Cardiac muscle cell (in vitro differentiated cells and primary cell): ENCODE results near the gene PEX14. TPM values are rescaled to one million over a fixed set of nuclear protein-coding genes. Genes with fewer than 3 reads are reported as not detected.

Source experiments
- DNase-seq, 2 donors: peaks; one replicate each; pipeline versions ENCODE4 v3.0.0 to v3.0.0-alpha.2; 2010 to 2017; ENCODE audit warnings: low read depth in 1 of 2, low spot score in 1 of 2
- H3K27ac ChIP-seq: fragments of 200-600 bp; sonication (generic); 2 replicates; pipeline ENCODE4 v1.5.1; 2016
- H3K27me3 ChIP-seq: fragments of 200-600 bp; sonication (generic); 2 replicates; pipeline ENCODE4 v1.6.0; 2016; ENCODE audit warnings: control low read depth
- H3K36me3 ChIP-seq: fragments of 200-600 bp; sonication (generic); 2 replicates; pipeline ENCODE4 v1.5.1; 2016; ENCODE audit warnings: control low read depth
- H3K4me1 ChIP-seq: fragments of 200-600 bp; sonication (generic); 2 replicates; pipeline ENCODE4 v1.8.1; 2017; ENCODE audit warnings: low read depth, mild to moderate bottlenecking, mixed run types
- H3K4me3 ChIP-seq: fragments of 200-600 bp; sonication (generic); 2 replicates; pipeline ENCODE4 v1.5.1; 2016; ENCODE audit warnings: mild to moderate bottlenecking
- H3K9me3 ChIP-seq: fragments of 200-600 bp; sonication (generic); 2 replicates; pipeline ENCODE4 v1.5.1; 2017; ENCODE audit warnings: low read depth, mild to moderate bottlenecking, control low read depth
- CTCF ChIP-seq: IDR thresholded peaks from 2 replicates; pipeline ENCODE4 v1.5.1; 2012; ENCODE audit warnings: low read depth, mild to moderate bottlenecking, low read length
- polyA plus RNA-seq: library from polyadenylated mRNA; unstranded; fragments of >200 nt; fragmentation: Nextera tagmentation; extraction: Ambion mirVana; gene quantifications from 2 replicates; pipeline ENCODE4 v1.2.1, GENCODE V29; 2016
- total RNA-seq: library from RNA; depleted of rRNA; stranded (reverse); fragments of >200 nt; gene quantifications from 2 replicates; pipeline ENCODE4 v1.2.3, GENCODE V29; 2016

The PEX14 gene
- total and polyA plus RNA-seq, 2 experiments from 2014 or later = 25.0 to 32.1 TPM

GRCh38 chr1:10507111-10507879, 32.5 kb downstream of the PEX14 start:
- H3K9me3 ChIP-seq = no peaks in the 10 kb centered on the region
- H3K4me1 ChIP-seq = peaks cover 15% of the 10 kb centered on the region
- no peaks in the 10 kb centered on the region for H3K27me3 ChIP-seq
- no peaks in the 10 kb centered on the region for H3K36me3 ChIP-seq
- H3K4me3 ChIP-seq = no peak overlapping the region
- no peak overlapping the region for H3K27ac ChIP-seq
- DNase-seq = peak; percentile 83 to 93
- peak; percentile 93 for TF ChIP-seq CTCF

- DNase-seq = no peak
- no peaks in the 10 kb centered on the region for H3K27me3 ChIP-seq
- no peak for TF ChIP-seq CTCF
- peaks cover 16% of the 10 kb centered on the region for H3K4me1 ChIP-seq
- no peaks in the 10 kb centered on the region for H3K9me3 ChIP-seq
- no peaks in the 10 kb centered on the region for H3K36me3 ChIP-seq
- no peak overlapping the region for H3K27ac ChIP-seq
- H3K4me3 ChIP-seq = no peak overlapping the region
Observed at GRCh38 chr1:10508511-10508951, 33.8 kb downstream of the PEX14 start.

- DNase-seq = no peak
- TF ChIP-seq CTCF = no peak
- Histone ChIP-seq H3K9me3 (no peaks in the 10 kb centered on the region), H3K4me1 (peaks cover 17% of the 10 kb centered on the region), H3K27ac (no peak overlapping the region), H3K36me3 (no peaks in the 10 kb centered on the region), H3K4me3 (no peak overlapping the region), H3K27me3 (no peaks in the 10 kb centered on the region)
Observed at GRCh38 chr1:10509809-10510509, 35.2 kb downstream of the PEX14 start.

- Histone ChIP-seq H3K27me3 (no peaks in the 10 kb centered on the region), H3K4me1 (peaks cover 23% of the 10 kb centered on the region), H3K36me3 (no peaks in the 10 kb centered on the region), H3K27ac (no peak overlapping the region), H3K4me3 (no peak overlapping the region), H3K9me3 (no peaks in the 10 kb centered on the region)
- DNase-seq = peak in 1 of 2 donors; percentile 74
- TF ChIP-seq CTCF = no peak
Observed at GRCh38 chr1:10510520-10511493, 36.1 kb downstream of the PEX14 start.

- no peak overlapping the region for H3K27ac ChIP-seq
- no peak for TF ChIP-seq CTCF
- H3K4me3 ChIP-seq = no peak overlapping the region
- no peaks in the 10 kb centered on the region for H3K27me3 ChIP-seq
- no peak for DNase-seq
- peaks cover 23% of the 10 kb centered on the region for H3K4me1 ChIP-seq
- H3K36me3 ChIP-seq = no peaks in the 10 kb centered on the region
- no peaks in the 10 kb centered on the region for H3K9me3 ChIP-seq
Observed at GRCh38 chr1:10511494-10511885, 36.7 kb downstream of the PEX14 start.
